Muscle of leg (tissue), 11 donors: Measurements from ENCODE around the gene TIAM2. TPM values are rescaled to one million over a fixed set of nuclear protein-coding genes. Genes with fewer than 3 reads are reported as not detected.
A peak's percentile ranks its signal among the peaks of the same experiment; 100 is the strongest.
"Not testable (repeated sequence)": the region's sequence is repeated elsewhere in the genome, so short reads cannot be mapped to it uniquely, and the experiment has no call there.

Experiments used
- DNase-seq: peaks from one replicate; pipeline ENCODE4 v3.0.0; 2013
- H3K27ac ChIP-seq: one replicate; pipeline ENCODE4 v1.5.1; 2013; ENCODE audit warnings: mild to moderate bottlenecking, low read length, control low read depth
- H3K27me3 ChIP-seq: one replicate; pipeline ENCODE4 v1.6.1; 2013; ENCODE audit warnings: low read length; ENCODE audit not compliant: control insufficient read depth, insufficient read depth
- H3K36me3 ChIP-seq: one replicate; pipeline ENCODE4 v1.6.1; 2013; ENCODE audit warnings: low read length; ENCODE audit not compliant: control insufficient read depth, insufficient read depth
- H3K4me1 ChIP-seq: one replicate; pipeline ENCODE4 v1.6.1; 2013; ENCODE audit warnings: low read length; ENCODE audit not compliant: control insufficient read depth, insufficient read depth
- H3K4me3 ChIP-seq: one replicate; pipeline ENCODE4 v1.5.1; 2013; ENCODE audit warnings: low read length, control low read depth
- H3K9me3 ChIP-seq: replicated peaks from 2 replicates; pipeline ENCODE4 v1.6.1; 2013; ENCODE audit warnings: low read depth, low read length; ENCODE audit not compliant: control insufficient read depth
- WGBS: methylation state at CpG from one replicate; pipeline ENCODE4 v1.1.5; 2013; ENCODE audit warnings: missing lambda C conversion rate; ENCODE audit not compliant: insufficient coverage; 5-methylcytosine and 5-hydroxymethylcytosine counted together
- polyA plus RNA-seq, 8 donors: library from polyadenylated mRNA; unstranded; fragments of 120-200 nt; gene quantifications; one replicate each; pipeline versions ENCODE4 v1.2.1 to v1.2.3, GENCODE V29; 2013; ENCODE audit warnings: inconsistent platforms in 1 of 8, low replicate concordance in 1 of 8; ENCODE audit not compliant: insufficient read length in 8 of 8, insufficient read depth in 1 of 8
- total RNA-seq: library from RNA; stranded (reverse); fragments of 120-200 nt; gene quantifications from one replicate; pipeline ENCODE4 v1.2.4, GENCODE V29; 2013

TIAM2 gene
- total and polyA plus RNA-seq, 9 donors: 11.3 to 16.7 (median 13.1) TPM

- no peaks in the 10 kb centered on the region for H3K36me3 ChIP-seq
- peak overlapping the region; percentile 29 for H3K27ac ChIP-seq
- WGBS: 72% methylated on average over 4 of the region's 11 CpGs
- peaks cover 4% of the 10 kb centered on the region for H3K4me1 ChIP-seq
- no peaks in the 10 kb centered on the region for H3K27me3 ChIP-seq
- no peaks in the 10 kb centered on the region for H3K9me3 ChIP-seq
- peak; percentile 30 for DNase-seq
- no peak overlapping the region for H3K4me3 ChIP-seq
Observed at GRCh38 chr6:155108070-155108820, 113.1 kb downstream of the TIAM2 start.

DNA sequence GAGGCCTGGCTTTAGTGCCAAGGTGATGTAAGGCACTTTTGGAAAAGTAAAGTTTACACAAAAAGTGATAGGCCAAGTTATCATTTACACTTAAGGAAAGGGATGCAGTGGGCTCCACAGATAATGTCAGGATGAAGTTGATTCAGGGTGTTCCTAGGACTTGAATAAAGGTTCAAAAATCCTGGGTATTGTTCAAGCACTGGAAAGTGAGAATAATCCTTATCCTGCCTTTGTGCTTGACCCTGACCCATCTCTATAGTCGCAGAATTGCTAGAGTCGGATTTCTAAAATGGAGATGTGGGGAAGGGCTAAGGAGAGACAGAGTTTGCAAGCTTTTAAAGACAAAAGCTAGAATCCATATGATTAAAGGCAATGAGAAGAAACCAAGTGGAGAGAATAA lies 115.6 kb downstream of the TIAM2 start:
- Histone ChIP-seq H3K27ac (no peak overlapping the region), H3K9me3 (no peaks in the 10 kb centered on the region), H3K4me1 (peaks cover 4% of the 10 kb centered on the region), H3K36me3 (no peaks in the 10 kb centered on the region), H3K4me3 (no peak overlapping the region), H3K27me3 (no peaks in the 10 kb centered on the region)
- 83% methylated on average over 1 of the region's 2 CpGs for WGBS
- DNase-seq: no peak

- no peak overlapping the region for H3K4me3 ChIP-seq
- no peak overlapping the region for H3K27ac ChIP-seq
- no peaks in the 10 kb centered on the region for H3K4me1 ChIP-seq
- no peak for DNase-seq
- H3K27me3 ChIP-seq: no peaks in the 10 kb centered on the region
- WGBS: 54% methylated on average over 7 of the region's 7 CpGs
- no peaks in the 10 kb centered on the region for H3K36me3 ChIP-seq
- H3K9me3 ChIP-seq: no peaks in the 10 kb centered on the region
Observed at GRCh38 chr6:155112757-155113156, 117.6 kb downstream of the TIAM2 start.

GRCh38 chr6:155115893-155116570 lies 120.9 kb downstream of the TIAM2 start:
- no CpG with 5 or more reads among the region's 4 CpGs for WGBS
- DNase-seq: no peak
- Histone ChIP-seq H3K4me1 (peaks cover 5% of the 10 kb centered on the region), H3K27ac (no peak overlapping the region), H3K36me3 (no peaks in the 10 kb centered on the region), H3K9me3 (no peaks in the 10 kb centered on the region), H3K4me3 (no peak overlapping the region), H3K27me3 (no peaks in the 10 kb centered on the region)

DNA sequence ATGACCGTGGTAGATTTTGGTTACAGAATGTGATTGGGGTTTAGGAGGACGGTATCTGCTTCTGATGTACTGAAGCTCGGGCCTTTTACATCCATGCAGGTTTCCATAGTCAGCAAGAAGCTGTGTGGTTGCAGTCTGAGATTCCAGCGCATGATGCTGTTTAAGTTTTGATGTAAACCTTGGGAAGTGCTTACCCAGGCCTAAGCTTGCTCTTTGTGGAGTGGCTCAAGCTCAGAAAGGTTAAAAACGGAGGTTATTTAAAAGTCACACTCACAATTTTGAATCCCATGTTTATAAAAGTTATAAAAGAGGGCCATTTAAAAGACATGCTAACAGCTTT lies 121.4 kb downstream of the TIAM2 start:
- WGBS: 89% methylated on average over 3 of the region's 5 CpGs
- Histone ChIP-seq H3K9me3 (no peaks in the 10 kb centered on the region), H3K27ac (no peak overlapping the region), H3K4me3 (no peak overlapping the region), H3K36me3 (no peaks in the 10 kb centered on the region), H3K4me1 (peaks cover 8% of the 10 kb centered on the region), H3K27me3 (no peaks in the 10 kb centered on the region)
- DNase-seq: no peak

GRCh38 chr6:155117256-155117655 lies 122.1 kb downstream of the TIAM2 start:
- no peaks in the 10 kb centered on the region for H3K36me3 ChIP-seq
- DNase-seq: no peak
- peaks cover 12% of the 10 kb centered on the region for H3K4me1 ChIP-seq
- WGBS: 83% methylated on average over 7 of the region's 13 CpGs
- H3K27ac ChIP-seq: no peak overlapping the region
- no peaks in the 10 kb centered on the region for H3K27me3 ChIP-seq
- no peak overlapping the region for H3K4me3 ChIP-seq
- H3K9me3 ChIP-seq: no peaks in the 10 kb centered on the region

- Histone ChIP-seq H3K36me3 (no peaks in the 10 kb centered on the region), H3K9me3 (no peaks in the 10 kb centered on the region), H3K4me1 (peaks cover 12% of the 10 kb centered on the region), H3K4me3 (no peak overlapping the region), H3K27ac (no peak overlapping the region), H3K27me3 (no peaks in the 10 kb centered on the region)
- no CpG with 5 or more reads among the region's 5 CpGs for WGBS
- DNase-seq: peak; percentile 51
Observed at GRCh38 chr6:155117785-155118184, 122.7 kb downstream of the TIAM2 start.

- H3K4me3 ChIP-seq, H3K27ac ChIP-seq, H3K36me3 ChIP-seq, H3K9me3 ChIP-seq, H3K27me3 ChIP-seq, DNase-seq: not testable (repeated sequence)
- 95% methylated on average over 3 of the region's 5 CpGs for WGBS
- peaks cover 12% of the 10 kb centered on the region for H3K4me1 ChIP-seq
Observed at GRCh38 chr6:155119201-155119600, 124.1 kb downstream of the TIAM2 start.

DNA sequence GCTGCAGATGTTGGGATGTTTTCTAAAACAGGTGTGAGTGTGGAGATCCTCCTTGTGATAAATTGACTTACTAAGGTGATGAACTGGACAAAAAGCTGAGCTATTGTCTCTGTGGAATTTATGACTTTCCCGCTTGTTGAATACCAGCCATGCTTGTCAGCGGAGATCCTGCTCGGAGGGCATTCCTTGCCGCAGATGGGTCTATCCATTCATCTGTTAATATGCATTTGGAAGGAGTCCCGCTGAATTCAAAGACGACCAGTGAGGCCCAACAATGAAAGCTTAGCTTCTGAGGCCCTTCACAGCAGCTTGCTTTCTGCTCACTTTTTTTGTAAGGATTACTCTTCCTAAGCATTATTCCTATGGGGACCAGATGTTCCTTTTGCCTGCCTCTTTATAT lies 124.9 kb downstream of the TIAM2 start:
- H3K4me1 ChIP-seq: peaks cover 12% of the 10 kb centered on the region
- no peak overlapping the region for H3K4me3 ChIP-seq
- no peaks in the 10 kb centered on the region for H3K36me3 ChIP-seq
- no peaks in the 10 kb centered on the region for H3K27me3 ChIP-seq
- H3K9me3 ChIP-seq: no peaks in the 10 kb centered on the region
- DNase-seq: peak; percentile 40
- 25% methylated on average over 5 of the region's 6 CpGs for WGBS
- H3K27ac ChIP-seq: no peak overlapping the region

- DNase-seq: peak; percentile 51
- Histone ChIP-seq H3K27me3 (no peaks in the 10 kb centered on the region), H3K9me3 (no peaks in the 10 kb centered on the region), H3K36me3 (no peaks in the 10 kb centered on the region), H3K4me3 (no peak overlapping the region), H3K27ac (peak overlapping the region; percentile 5), H3K4me1 (peaks cover 12% of the 10 kb centered on the region)
- WGBS: no CpG with 5 or more reads among the region's 4 CpGs
Observed at GRCh38 chr6:155121294-155121693, 126.2 kb downstream of the TIAM2 start.
